Endothelial cell of umbilical vein (primary cell): ENCODE measurements around the gene NUDT8. TPM values are rescaled to one million over a fixed set of nuclear protein-coding genes. Genes with fewer than 3 reads are reported as not detected.

Experiments used
- BruUV-seq: library from RNA; stranded (reverse); fragments of 400-500 nt; replicated peaks from 2 replicates; lab custom pipeline; 2021; lab: Mats Ljungman, UMichigan
- CTCF ChIA-PET: fragments of 300-600, 350-600 bp; sonication (Branson Sonifier 250); formaldehyde crosslinking; loops from one replicate; lab custom pipeline; 2021; ENCODE audit warnings: antibody characterized with exemption, inconsistent platforms; lab: Charles Lee
- POLR2A ChIA-PET: fragments of 300-600, 350-600 bp; sonication (Branson Sonifier 250); formaldehyde crosslinking; loops from one replicate; lab custom pipeline; 2021; ENCODE audit warnings: antibody characterized with exemption, inconsistent platforms; lab: Charles Lee
- DNase-seq: peaks from one replicate; pipeline ENCODE4 v3.0.0-alpha.2; 2011; ENCODE audit warnings: low read depth, low spot score
- FAIRE-seq: peaks from 2 replicates; lab custom pipeline; 2011; peaks lifted over from hg19 to GRCh38; lab: Jason Lieb, UNC
- H2AFZ ChIP-seq: 2 replicates; pipeline ENCODE4 v1.6.0; 2012; ENCODE audit warnings: low read depth, low read length, control low read depth, inconsistent platforms
- H3K27ac ChIP-seq: 2 replicates; pipeline ENCODE4 v1.5.1; 2011; ENCODE audit warnings: low read depth, mild to moderate bottlenecking, control low read depth, low read length, moderate library complexity; ENCODE audit not compliant: insufficient read depth
- H3K27me3 ChIP-seq, 2 experiments: 2 replicates each; pipeline versions ENCODE4 v1.6.0 to v1.6.1; 2011; ENCODE audit warnings: low read length in 2 of 2, mixed read lengths in 1 of 2; ENCODE audit not compliant: control insufficient read depth in 2 of 2, insufficient read depth in 2 of 2
- H3K36me3 ChIP-seq, 2 experiments: 2 replicates in 1 of 2; 3 replicates in 1 of 2; pipeline ENCODE4 v1.5.1; 2011; ENCODE audit warnings: low read length in 2 of 2, mild to moderate bottlenecking in 1 of 2, moderate library complexity in 1 of 2; ENCODE audit not compliant: control insufficient read depth in 2 of 2, insufficient read depth in 2 of 2; ENCODE audit errors: extremely low read depth in 1 of 2
- H3K4me1 ChIP-seq: 3 replicates; pipeline ENCODE4 v1.5.1; 2011; ENCODE audit warnings: mild to moderate bottlenecking, low read length; ENCODE audit not compliant: control insufficient read depth, insufficient read depth; ENCODE audit errors: extremely low read depth
- H3K4me2 ChIP-seq: 2 replicates; pipeline ENCODE4 v1.6.1; 2011; ENCODE audit warnings: low read length, control low read depth, mixed read lengths; ENCODE audit not compliant: insufficient read depth
- H3K4me3 ChIP-seq, 3 experiments: fragments of 200-600 bp in 1 of 3; sonication (generic), shearing (Covaris generic) in 1 of 3; replicated peaks in 1 of 3; 2 replicates each; pipeline ENCODE4 v1.5.1; 2011 to 2016; ENCODE audit warnings: control low read depth in 3 of 3, low read length in 3 of 3, mild to moderate bottlenecking in 2 of 3, inconsistent platforms in 1 of 3, low read depth in 1 of 3, moderate library complexity in 1 of 3; ENCODE audit not compliant: insufficient read depth in 1 of 3
- H3K79me2 ChIP-seq: 2 replicates; pipeline ENCODE4 v1.6.0; 2012; ENCODE audit warnings: low read length, inconsistent platforms; ENCODE audit not compliant: control insufficient read depth, insufficient read depth
- H3K9ac ChIP-seq: replicated peaks from 2 replicates; pipeline ENCODE3; 2011; ENCODE audit warnings: low read length, control low read depth; ENCODE audit not compliant: insufficient read depth; ENCODE audit errors: extremely low read depth
- H3K9me1 ChIP-seq: replicated peaks from 3 replicates; pipeline ENCODE4 v1.6.0; 2011; ENCODE audit warnings: mild to moderate bottlenecking, low read length; ENCODE audit not compliant: control insufficient read depth, insufficient read depth; ENCODE audit errors: extremely low read depth
- H3K9me3 ChIP-seq: replicated peaks from 2 replicates; pipeline ENCODE4 v1.5.1; 2012; ENCODE audit warnings: low read length, inconsistent platforms; ENCODE audit not compliant: control insufficient read depth, insufficient read depth
- H4K20me1 ChIP-seq: replicated peaks from 2 replicates; pipeline ENCODE3; 2011; ENCODE audit warnings: mild to moderate bottlenecking, low read length; ENCODE audit not compliant: control insufficient read depth, insufficient read depth; ENCODE audit errors: extremely low read depth
- CTCF ChIP-seq, 2 donors: IDR thresholded peaks; 1 replicate in 1 of 2; 2 replicates in 1 of 2; pipeline ENCODE4 v1.5.1; 2011; ENCODE audit warnings: low read length in 2 of 2, mild to moderate bottlenecking in 2 of 2, moderate library complexity in 2 of 2, control low read depth in 1 of 2, inconsistent platforms in 1 of 2, low read depth in 1 of 2; ENCODE audit not compliant: insufficient read depth in 1 of 2; ENCODE audit errors: extremely low read depth in 1 of 2
- EZH2 ChIP-seq: IDR thresholded peaks from 2 replicates; pipeline ENCODE4 v1.6.1; 2012; ENCODE audit warnings: borderline replicate concordance, low read depth, mild to moderate bottlenecking, moderate library complexity, low read length, inconsistent platforms; ENCODE audit not compliant: severe bottlenecking
- FOS ChIP-seq: IDR thresholded peaks from 2 replicates; pipeline ENCODE4 v1.6.1; 2011; ENCODE audit warnings: mild to moderate bottlenecking, low read length, moderate library complexity, borderline replicate concordance; ENCODE audit not compliant: insufficient read depth
- GATA2 ChIP-seq: IDR thresholded peaks from 2 replicates; pipeline ENCODE4 v1.7.0; 2011; ENCODE audit warnings: low read depth, mild to moderate bottlenecking, moderate library complexity, mixed read lengths, low read length; ENCODE audit not compliant: insufficient read length, insufficient read depth
- JUN ChIP-seq: IDR thresholded peaks from 2 replicates; pipeline ENCODE4 v1.6.1; 2011; ENCODE audit warnings: borderline replicate concordance, low read depth; ENCODE audit not compliant: insufficient read length, insufficient read depth
- MAX ChIP-seq: IDR thresholded peaks from 2 replicates; pipeline ENCODE4 v1.6.1; 2011; ENCODE audit not compliant: insufficient read depth, insufficient read length
- MYC ChIP-seq: IDR thresholded peaks from one replicate; pipeline ENCODE4 v1.6.1; 2011; ENCODE audit warnings: mild to moderate bottlenecking, low read depth, low read length
- POLR2A ChIP-seq: IDR thresholded peaks from 2 replicates; pipeline ENCODE4 v1.6.1; 2012; ENCODE audit warnings: low read depth, mild to moderate bottlenecking, control low read depth, low read length
- POLR2AphosphoS5 ChIP-seq: IDR thresholded peaks from 2 replicates; pipeline ENCODE4 v1.6.1; 2012; ENCODE audit warnings: low read depth, mild to moderate bottlenecking, control low read depth, low read length, moderate library complexity; ENCODE audit not compliant: insufficient read depth
- dilution Hi-C: fragments of 300-500 bp; cut with MboI; formaldehyde crosslinking; loops from one replicate; pipeline ENCODE4 v1.15.0; 2019; ENCODE audit warnings: low sequenced_read_pairs; ENCODE audit not compliant: extremely low pct_ligation_motif_present
- intact Hi-C: fragments of 100-400 bp; cut with micrococcal nuclease; formaldehyde crosslinking; loops from one replicate; pipeline ENCODE4 v1.10.0; 2022
- polyA plus RNA-seq, 4 experiments: library from polyadenylated mRNA; depleted of rRNA in 3 of 4; stranded (reverse) in 3 of 4; unstranded in 1 of 4; fragments of >200 nt; gene quantifications; 2 replicates each; pipeline versions ENCODE4 v1.2.1 to v1.2.3, GENCODE V29; 2011 to 2012; ENCODE audit warnings: missing spikeins in 1 of 4
- total RNA-seq: library from RNA; stranded (reverse); gene quantifications from 2 replicates; pipeline ENCODE4 v1.2.3, GENCODE V29; 2021

NUDT8 gene
- total and polyA plus RNA-seq, 2 donors (not counting 3 experiments of a cell fraction or from before 2014, with no cell fraction given), result 14.1 to 20.4 TPM

DNA sequence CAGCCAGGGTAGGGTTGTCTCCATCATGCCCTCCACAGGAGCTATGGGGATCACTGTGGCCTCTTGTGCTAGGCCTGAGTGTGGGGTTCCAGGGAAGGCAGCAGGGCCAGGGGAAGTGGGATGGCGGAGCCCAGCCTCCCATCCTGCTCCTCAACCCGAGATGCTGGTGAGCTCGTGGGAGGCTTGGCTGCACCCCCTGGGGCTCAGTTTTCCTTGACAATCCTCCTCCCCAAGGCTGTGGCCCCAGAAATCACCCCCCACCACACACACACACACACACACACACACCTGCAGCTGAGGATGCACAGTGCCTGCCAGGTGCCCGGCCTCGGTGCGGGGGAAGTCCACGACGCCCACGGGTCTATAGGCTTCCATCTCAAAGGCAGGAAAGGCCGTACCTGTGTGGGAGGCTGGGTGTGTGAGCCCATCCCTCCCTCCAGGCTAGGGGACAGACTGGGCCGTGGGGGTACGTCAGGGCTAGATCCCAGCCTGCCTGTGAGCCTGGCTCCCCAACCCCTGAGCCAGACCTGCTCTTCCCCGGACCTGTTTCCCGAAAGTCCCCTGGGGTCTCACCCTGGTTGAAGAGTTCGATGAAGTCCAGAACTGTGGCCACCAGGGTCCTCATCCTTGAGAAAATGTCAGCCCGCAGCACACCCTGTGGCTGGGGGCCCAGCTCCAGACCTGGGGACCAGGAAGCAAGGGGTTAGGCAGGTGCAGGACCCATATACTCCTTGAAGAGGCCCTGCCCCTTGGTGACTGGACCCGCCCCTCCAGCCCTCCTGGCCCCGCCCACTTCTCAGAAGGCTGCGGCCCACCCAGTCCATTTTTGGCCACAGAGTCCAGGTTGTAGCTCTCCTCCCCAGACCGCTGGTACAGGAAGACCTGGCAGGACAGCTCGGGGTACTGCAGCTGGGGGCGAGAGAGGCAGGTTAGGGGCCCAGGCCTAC is 15.0 kb upstream of the NUDT8 start:
- Histone ChIP-seq H3K9ac (no peak overlapping the region), H3K4me1 (no peaks in the 10 kb centered on the region), H4K20me1 (no peaks in the 10 kb centered on the region), H3K4me2 (no peak overlapping the region), H3K9me1 (no peaks in the 10 kb centered on the region), H3K27ac (no peak overlapping the region), H3K9me3 (no peaks in the 10 kb centered on the region), H2AFZ (no peak overlapping the region), H3K79me2 (no peaks in the 10 kb centered on the region), H3K27me3 (no peaks in the 10 kb centered on the region), H3K4me3 (no peak overlapping the region), H3K36me3 (no peaks in the 10 kb centered on the region)
- no peak for DNase-seq
- POLR2A ChIA-PET, result no interaction called here
- no TSS peak for BruUV-seq
- intact Hi-C loops, result no loop called here
- no peak for FAIRE-seq
- dilution Hi-C loops, result no loop called here
- CTCF ChIA-PET, result interaction anchor here (0.8 to 1.8 kb wide), 5 partner anchors 8 to 31 kb away, joined by 3 to 8 read pairs (median 4); partner anchors contain the start of gene NUDT8
- no peak for TF ChIP-seq EZH2
- no peak for TF ChIP-seq FOS
- no peak for TF ChIP-seq CTCF (IDR thresholded peaks at IDR 0.05; ENCODE audit: extremely low read depth in 1 of 2, insufficient read depth in 1 of 2, low read depth in 1 of 2, low read length in 2 of 2)
- TF ChIP-seq GATA2, result no peak
- no peak for TF ChIP-seq MYC
- TF ChIP-seq MAX, result no peak
- no peak for TF ChIP-seq POLR2AphosphoS5
- TF ChIP-seq JUN, result no peak
- TF ChIP-seq POLR2A, result no peak
